ENCODE measurements around the gene SCN2B. TPM values are rescaled to one million over a fixed set of nuclear protein-coding genes. Genes with fewer than 3 reads are reported as not detected.

SCN2B gene
- total RNA-seq, 6 experiments from 2014 or later = not detected

- intact Hi-C loops (cut with DNase I) = no loop called here
- no peaks in the 10 kb centered on the region for H3K27me3 ChIP-seq
- no peaks in the 10 kb centered on the region for H3K36me3 ChIP-seq
- H3K4me3 ChIP-seq = no peak overlapping the region
- H3K9me3 ChIP-seq = no peaks in the 10 kb centered on the region
- ATAC-seq (no peak), DNase-seq (no peak)
- no peak for TF ChIP-seq POLR2A (IDR thresholded peaks at IDR 0.05)
- TF ChIP-seq, protein P1, sequence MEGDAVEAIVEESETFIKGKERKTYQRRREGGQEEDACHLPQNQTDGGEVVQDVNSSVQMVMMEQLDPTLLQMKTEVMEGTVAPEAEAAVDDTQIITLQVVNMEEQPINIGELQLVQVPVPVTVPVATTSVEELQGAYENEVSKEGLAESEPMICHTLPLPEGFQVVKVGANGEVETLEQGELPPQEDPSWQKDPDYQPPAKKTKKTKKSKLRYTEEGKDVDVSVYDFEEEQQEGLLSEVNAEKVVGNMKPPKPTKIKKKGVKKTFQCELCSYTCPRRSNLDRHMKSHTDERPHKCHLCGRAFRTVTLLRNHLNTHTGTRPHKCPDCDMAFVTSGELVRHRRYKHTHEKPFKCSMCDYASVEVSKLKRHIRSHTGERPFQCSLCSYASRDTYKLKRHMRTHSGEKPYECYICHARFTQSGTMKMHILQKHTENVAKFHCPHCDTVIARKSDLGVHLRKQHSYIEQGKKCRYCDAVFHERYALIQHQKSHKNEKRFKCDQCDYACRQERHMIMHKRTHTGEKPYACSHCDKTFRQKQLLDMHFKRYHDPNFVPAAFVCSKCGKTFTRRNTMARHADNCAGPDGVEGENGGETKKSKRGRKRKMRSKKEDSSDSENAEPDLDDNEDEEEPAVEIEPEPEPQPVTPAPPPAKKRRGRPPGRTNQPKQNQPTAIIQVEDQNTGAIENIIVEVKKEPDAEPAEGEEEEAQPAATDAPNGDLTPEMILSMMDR (IDR thresholded peaks at IDR 0.05) = no peak
- H3K4me1 ChIP-seq = peaks cover 0 to 22% (median 10%) of the 10 kb centered on the region in 4 donors
- 74% methylated on average over 11 of the region's 11 CpGs for WGBS (ENCODE audit: insufficient coverage, low coverage, low lambda C conversion rate, missing lambda C conversion rate)
- H3K27ac ChIP-seq = no peak overlapping the region
Observed at GRCh38 chr11:118216621-118217481, 40.4 kb upstream of the SCN2B start.

DNA sequence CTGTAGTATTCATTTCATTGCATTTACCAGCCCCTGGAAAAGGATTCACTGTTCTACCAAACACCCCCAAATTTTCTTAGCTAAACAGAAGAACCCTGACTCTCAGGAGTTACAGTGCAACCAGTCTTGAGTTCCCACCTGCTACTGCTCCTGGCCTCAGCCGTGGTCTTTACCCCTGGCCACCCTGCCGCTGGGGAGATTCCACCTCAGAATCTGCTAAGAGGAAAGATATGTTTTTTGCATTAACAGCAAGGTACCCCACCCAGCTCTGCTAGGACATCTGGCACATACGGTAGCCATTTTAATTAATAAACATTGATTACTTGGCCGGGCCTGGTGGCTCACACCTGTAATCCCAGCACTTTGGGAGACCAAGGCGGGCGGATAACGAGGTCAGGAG, 39.3 kb upstream of the SCN2B start:
- Histone ChIP-seq H3K9me3 (no peaks in the 10 kb centered on the region), H3K27ac (no peak overlapping the region), H3K4me3 (no peak overlapping the region), H3K36me3 (no peaks in the 10 kb centered on the region), H3K4me1 (peaks cover 0 to 29% (median 12%) of the 10 kb centered on the region in 4 donors), H3K27me3 (no peaks in the 10 kb centered on the region)
- TF ChIP-seq POLR2A (IDR thresholded peaks at IDR 0.05) = no peak
- TF ChIP-seq, protein P1 (IDR thresholded peaks at IDR 0.05) = no peak
- ATAC-seq = no peak
- intact Hi-C loops (cut with DNase I) = no loop called here
- 92% methylated on average over 4 of the region's 7 CpGs for WGBS (ENCODE audit: insufficient coverage, low coverage, low lambda C conversion rate, missing lambda C conversion rate)
- DNase-seq = no peak

- WGBS (ENCODE audit: insufficient coverage, low coverage, low lambda C conversion rate, missing lambda C conversion rate) = 74% methylated on average over 3 of the region's 3 CpGs
- intact Hi-C loops (cut with DNase I) = no loop called here
- no peak for TF ChIP-seq POLR2A (IDR thresholded peaks at IDR 0.05)
- TF ChIP-seq, protein P1 (IDR thresholded peaks at IDR 0.05) = no peak
- ATAC-seq = no peak
- Histone ChIP-seq H3K36me3 (no peaks in the 10 kb centered on the region), H3K27me3 (no peaks in the 10 kb centered on the region), H3K4me1 (peaks cover 0 to 29% (median 12%) of the 10 kb centered on the region in 4 donors), H3K9me3 (no peaks in the 10 kb centered on the region), H3K4me3 (no peak overlapping the region), H3K27ac (no peak overlapping the region)
- no peak for DNase-seq
Observed at GRCh38 chr11:118215262-118215661, 38.8 kb upstream of the SCN2B start.

- DNase-seq = no peak
- peak; percentile 8 to 55 (median 46) for ATAC-seq
- no peak overlapping the region for H3K4me3 ChIP-seq
- no peaks in the 10 kb centered on the region for H3K27me3 ChIP-seq
- peak overlapping the region in 2 of 3 donors; percentile 21 to 45 for H3K27ac ChIP-seq
- peaks cover 0 to 29% (median 12%) of the 10 kb centered on the region in 4 donors for H3K4me1 ChIP-seq
- no peaks in the 10 kb centered on the region for H3K36me3 ChIP-seq
- TF ChIP-seq, protein P1 (IDR thresholded peaks at IDR 0.05) = no peak
- TF ChIP-seq POLR2A (IDR thresholded peaks at IDR 0.05) = no peak
- 57% methylated on average over 6 of the region's 6 CpGs for WGBS (ENCODE audit: insufficient coverage, low coverage, low lambda C conversion rate, missing lambda C conversion rate)
- intact Hi-C loops (cut with DNase I) = no loop called here
- H3K9me3 ChIP-seq = no peaks in the 10 kb centered on the region
Observed at GRCh38 chr11:118214210-118214914, 37.9 kb upstream of the SCN2B start.
